NCI-H187 (cell line): ENCODE measurements around the gene RMND5A.
"Not testable (repeated sequence)": the region's sequence is repeated elsewhere in the genome, so short reads cannot be mapped to it uniquely, and the experiment has no call there.

Experiments used
- DNase-seq, 2 experiments: peaks; one replicate each; lab custom pipeline; 2025; lab: John Stamatoyannopoulos, UW

Gene RMND5A

GRCh38 chr2:86719637-86720539 lies at the start of gene RMND5A:
Gene RMND5A (plus strand): TSS chr2:86720291. CDS start chr2:86720668, 377 bp downstream.
- DNase-seq = peak; percentile 49 to 63

GRCh38 chr2:86671337-86671981 lies 48.6 kb upstream of the RMND5A start:
- DNase-seq = no peak

- no peak for DNase-seq
These were observed 48.0 kb upstream of the RMND5A start for GRCh38 chr2:86672027-86672545.

- no peak for DNase-seq
These were observed 47.1 kb upstream of the RMND5A start for GRCh38 chr2:86673011-86673410.

GRCh38 chr2:86673986-86674670 lies 46.0 kb upstream of the RMND5A start:
- no peak for DNase-seq

GRCh38 chr2:86675104-86675503 lies 45.0 kb upstream of the RMND5A start:
- DNase-seq = no peak

GRCh38 chr2:86675511-86676015 lies 44.5 kb upstream of the RMND5A start:
- no peak for DNase-seq

GRCh38 chr2:86677816-86678215 lies 42.3 kb upstream of the RMND5A start:
- no peak for DNase-seq

- DNase-seq = no peak
These were observed 41.1 kb upstream of the RMND5A start for GRCh38 chr2:86679036-86679435.

- DNase-seq = no peak
These were observed 34.7 kb upstream of the RMND5A start for GRCh38 chr2:86685351-86685750.

- no peak for DNase-seq
These were observed 33.6 kb upstream of the RMND5A start for GRCh38 chr2:86686460-86686859.

- DNase-seq = no peak
These were observed 33.2 kb upstream of the RMND5A start for GRCh38 chr2:86686905-86687304.

- no peak for DNase-seq
These were observed 24.9 kb upstream of the RMND5A start for GRCh38 chr2:86695053-86695691.

- DNase-seq = no peak
These were observed 22.5 kb upstream of the RMND5A start for GRCh38 chr2:86697551-86698104.

- no peak for DNase-seq
These were observed 19.4 kb upstream of the RMND5A start for GRCh38 chr2:86700690-86701089.

GRCh38 chr2:86703704-86704361 lies 16.3 kb upstream of the RMND5A start:
- no peak for DNase-seq

GRCh38 chr2:86704459-86704971 lies 15.6 kb upstream of the RMND5A start:
- no peak for DNase-seq

GRCh38 chr2:86706220-86706619 lies 13.9 kb upstream of the RMND5A start:
- no peak for DNase-seq

- no peak for DNase-seq
These were observed 13.2 kb upstream of the RMND5A start for GRCh38 chr2:86706935-86707334.

- not testable (repeated sequence) for DNase-seq
These were observed 12.0 kb upstream of the RMND5A start for GRCh38 chr2:86708126-86708525.
